HEK293T (cell line): ENCODE data around the gene MPPED1.

Source experiments
- CTCF ChIA-PET: fragments of 350-600 bp; formaldehyde crosslinking; extraction: SDS; loops from one replicate; lab custom pipeline; 2021; ENCODE audit warnings: antibody characterized with exemption, inconsistent platforms; lab: Yijun Ruan, JAX
- POLR2A ChIA-PET: fragments of 350-600 bp; formaldehyde crosslinking; extraction: SDS; loops from one replicate; lab custom pipeline; 2020; ENCODE audit warnings: antibody characterized with exemption, inconsistent platforms; lab: Yijun Ruan, JAX
- DNase-seq: peaks from one replicate; pipeline ENCODE4 v3.0.0; 2012; ENCODE audit warnings: mixed read lengths; ENCODE audit errors: extremely low spot score
- ARNT ChIP-seq: fragments of 450-650 bp; IDR thresholded peaks from 2 replicates; pipeline ENCODE4 v1.6.1; 2017; ENCODE audit warnings: mild to moderate bottlenecking
- BHLHE40 ChIP-seq: fragments of 450-650 bp; IDR thresholded peaks from 2 replicates; pipeline ENCODE4 v1.6.1; 2016; ENCODE audit warnings: mild to moderate bottlenecking, moderate library complexity, borderline replicate concordance
- CTBP1 ChIP-seq: fragments of 450-650 bp; IDR thresholded peaks from 2 replicates; pipeline ENCODE4 v1.6.1; 2016; ENCODE audit warnings: borderline replicate concordance
- ELF4 ChIP-seq: fragments of 450-650 bp; IDR thresholded peaks from 2 replicates; pipeline ENCODE4 v1.6.1; 2017; ENCODE audit warnings: antibody characterized with exemption
- FOXA1 ChIP-seq: fragments of 450-650 bp; IDR thresholded peaks from 2 replicates; pipeline ENCODE4 v1.6.1; 2016; ENCODE audit warnings: mild to moderate bottlenecking
- FOXK2 ChIP-seq: fragments of 450-650 bp; IDR thresholded peaks from 2 replicates; pipeline ENCODE4 v1.6.1; 2016; ENCODE audit warnings: mild to moderate bottlenecking
- FOXM1 ChIP-seq: fragments of 450-650 bp; IDR thresholded peaks from 2 replicates; pipeline ENCODE4 v1.6.1; 2017; ENCODE audit warnings: mild to moderate bottlenecking, borderline replicate concordance
- HDGF ChIP-seq: fragments of 450-650 bp; IDR thresholded peaks from 2 replicates; pipeline ENCODE4 v1.6.1; 2017; ENCODE audit warnings: antibody characterized with exemption, borderline replicate concordance
- L3MBTL2 ChIP-seq: fragments of 450-650 bp; conservative IDR thresholded peaks from 2 replicates; pipeline ENCODE4 v1.6.1; 2016; ENCODE audit warnings: mild to moderate bottlenecking
- LEF1 ChIP-seq: fragments of 450-650 bp; IDR thresholded peaks from 2 replicates; pipeline ENCODE4 v1.6.1; 2017; ENCODE audit warnings: mild to moderate bottlenecking, borderline replicate concordance
- NFRKB ChIP-seq: fragments of 450-650 bp; IDR thresholded peaks from 2 replicates; pipeline ENCODE4 v1.6.1; 2016; ENCODE audit warnings: mild to moderate bottlenecking, moderate library complexity
- SP1 ChIP-seq: fragments of 450-650 bp; IDR thresholded peaks from 2 replicates; pipeline ENCODE4 v1.6.1; 2017
- SUZ12 ChIP-seq: fragments of 450-650 bp; IDR thresholded peaks from 2 replicates; pipeline ENCODE4 v1.6.1; 2016; ENCODE audit warnings: mild to moderate bottlenecking
- TARDBP ChIP-seq: fragments of 450-650 bp; IDR thresholded peaks from 2 replicates; pipeline ENCODE4 v1.6.1; 2016
- ZNF384 ChIP-seq: fragments of 450-650 bp; IDR thresholded peaks from 2 replicates; pipeline ENCODE4 v1.6.1; 2016
- TF ChIP-seq, protein P1 (sequence below): fragments of 450-650 bp; IDR thresholded peaks from 2 replicates; pipeline ENCODE4 v1.6.1; 2016

MPPED1 gene

GRCh38 chr22:43449205-43449830 lies 37.5 kb downstream of the MPPED1 start:
- ChIA-PET CTCF (no interaction called here), POLR2A (no interaction called here)
- DNase-seq = peak; percentile 30
- TF ChIP-seq FOXM1 (no peak), NFRKB (no peak), HDGF (no peak), L3MBTL2 (no peak), FOXA1 (no peak), ARNT (no peak), TARDBP (no peak), LEF1 (no peak)
- TF ChIP-seq, protein P1, sequence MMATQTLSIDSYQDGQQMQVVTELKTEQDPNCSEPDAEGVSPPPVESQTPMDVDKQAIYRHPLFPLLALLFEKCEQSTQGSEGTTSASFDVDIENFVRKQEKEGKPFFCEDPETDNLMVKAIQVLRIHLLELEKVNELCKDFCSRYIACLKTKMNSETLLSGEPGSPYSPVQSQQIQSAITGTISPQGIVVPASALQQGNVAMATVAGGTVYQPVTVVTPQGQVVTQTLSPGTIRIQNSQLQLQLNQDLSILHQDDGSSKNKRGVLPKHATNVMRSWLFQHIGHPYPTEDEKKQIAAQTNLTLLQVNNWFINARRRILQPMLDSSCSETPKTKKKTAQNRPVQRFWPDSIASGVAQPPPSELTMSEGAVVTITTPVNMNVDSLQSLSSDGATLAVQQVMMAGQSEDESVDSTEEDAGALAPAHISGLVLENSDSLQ = no peak

GRCh38 chr22:43449831-43450225 lies 38.0 kb downstream of the MPPED1 start:
- POLR2A ChIA-PET = no interaction called here
- CTCF ChIA-PET = no interaction called here
- no peak for DNase-seq
- TF ChIP-seq ELF4 (no peak), ZNF384 (no peak), FOXA1 (no peak), FOXK2 (no peak), NFRKB (no peak), SP1 (no peak), L3MBTL2 (no peak), SUZ12 (no peak)
- TF ChIP-seq, protein P1 = no peak

DNA sequence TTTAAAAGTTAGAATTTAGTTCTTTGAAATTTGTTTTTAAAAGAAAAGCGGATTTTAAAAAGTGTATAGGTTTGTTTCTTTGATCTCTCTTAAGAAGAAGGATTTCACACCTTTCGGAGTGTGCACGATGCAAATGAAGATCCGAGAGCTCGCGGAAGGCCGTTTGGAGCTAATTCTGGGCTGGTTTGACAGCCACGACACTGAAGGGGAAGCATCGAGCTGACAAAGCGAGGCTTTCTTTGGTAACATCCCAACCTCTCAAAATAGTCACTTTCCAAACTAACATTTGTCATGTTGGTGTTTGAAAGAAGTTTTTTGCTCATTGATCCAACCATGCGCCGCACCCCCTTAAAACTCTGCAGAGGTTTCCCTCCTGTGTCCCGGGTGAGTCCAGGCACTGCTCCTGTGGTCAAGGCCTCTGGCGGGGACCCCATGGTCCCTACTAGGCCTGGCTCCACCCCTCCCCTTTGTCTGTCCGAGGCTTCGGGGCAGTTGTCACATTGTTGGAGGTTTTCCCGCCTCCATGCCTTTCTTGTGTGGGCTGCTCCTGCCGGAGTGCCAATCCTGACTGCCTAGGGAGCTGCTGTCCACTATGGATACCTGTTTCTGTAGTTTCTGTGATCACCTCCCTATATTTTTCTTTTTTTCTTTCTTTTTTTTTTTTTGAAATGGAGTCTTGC lies 39.7 kb downstream of the MPPED1 start:
- TF ChIP-seq SP1 (no peak), SUZ12 (no peak), L3MBTL2 (no peak), CTBP1 (no peak), ARNT (no peak), ZNF384 (no peak), FOXM1 (no peak), FOXK2 (no peak), BHLHE40 (no peak), FOXA1 (no peak)
- TF ChIP-seq, protein P1 = no peak
- ChIA-PET POLR2A (no interaction called here), CTCF (no interaction called here)
- no peak for DNase-seq

GRCh38 chr22:43455846-43456245 lies 44.0 kb downstream of the MPPED1 start:
- ChIA-PET POLR2A (no interaction called here), CTCF (no interaction called here)
- no peak for TF ChIP-seq CTBP1
- no peak for TF ChIP-seq SP1
- TF ChIP-seq FOXK2 = no peak
- TF ChIP-seq FOXA1 = no peak
- TF ChIP-seq ZNF384 = no peak
- TF ChIP-seq HDGF = no peak
- TF ChIP-seq LEF1 = no peak
- TF ChIP-seq ARNT = no peak
- no peak for TF ChIP-seq FOXM1
- TF ChIP-seq ELF4 = no peak
- no peak for TF ChIP-seq L3MBTL2
- TF ChIP-seq SUZ12 = no peak
- TF ChIP-seq BHLHE40 = no peak
- no peak for TF ChIP-seq NFRKB
- TF ChIP-seq, protein P1 = no peak
- no peak for TF ChIP-seq TARDBP
- no peak for DNase-seq

- CTCF ChIA-PET = no interaction called here
- TF ChIP-seq L3MBTL2 = no peak
- TF ChIP-seq FOXK2 = no peak
- TF ChIP-seq ELF4 = no peak
- TF ChIP-seq FOXA1 = no peak
- TF ChIP-seq TARDBP = no peak
- TF ChIP-seq FOXM1 = no peak
- TF ChIP-seq ZNF384 = no peak
- TF ChIP-seq NFRKB = no peak
- TF ChIP-seq CTBP1 = no peak
- TF ChIP-seq SP1 = no peak
- no peak for TF ChIP-seq HDGF
- TF ChIP-seq LEF1 = no peak
- POLR2A ChIA-PET = no interaction called here
These were observed 45.2 kb downstream of the MPPED1 start for GRCh38 chr22:43457002-43457401.

More at GRCh38 chr22:43457002-43457401, 45.2 kb downstream of the MPPED1 start:
- DNase-seq = no peak
